ENCODE results near the gene PDE11A.

Gene PDE11A

DNA sequence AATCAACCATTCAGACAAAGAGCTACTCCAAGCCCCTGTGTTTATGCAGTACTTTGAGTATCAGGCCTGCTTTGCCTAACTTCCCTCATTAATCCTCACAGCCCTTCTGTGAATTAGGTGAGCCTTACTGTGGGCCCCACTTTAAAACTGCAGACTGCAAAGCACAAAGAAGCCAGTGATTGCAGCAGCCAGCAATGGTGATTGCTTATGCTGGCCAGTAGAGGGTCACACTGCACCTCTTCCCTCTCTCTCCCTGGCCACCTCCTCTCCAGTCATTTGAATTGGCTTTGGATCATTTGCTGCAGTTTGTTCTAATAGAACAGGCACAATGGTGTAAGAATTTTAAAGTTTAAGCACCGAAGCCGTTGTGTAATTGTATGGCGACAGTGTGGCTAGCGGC lies 450.1 kb downstream of the PDE11A start:
- DNase-seq (ENCODE audit: low spot score): peak; percentile 21
- TF ChIP-seq, protein P1, sequence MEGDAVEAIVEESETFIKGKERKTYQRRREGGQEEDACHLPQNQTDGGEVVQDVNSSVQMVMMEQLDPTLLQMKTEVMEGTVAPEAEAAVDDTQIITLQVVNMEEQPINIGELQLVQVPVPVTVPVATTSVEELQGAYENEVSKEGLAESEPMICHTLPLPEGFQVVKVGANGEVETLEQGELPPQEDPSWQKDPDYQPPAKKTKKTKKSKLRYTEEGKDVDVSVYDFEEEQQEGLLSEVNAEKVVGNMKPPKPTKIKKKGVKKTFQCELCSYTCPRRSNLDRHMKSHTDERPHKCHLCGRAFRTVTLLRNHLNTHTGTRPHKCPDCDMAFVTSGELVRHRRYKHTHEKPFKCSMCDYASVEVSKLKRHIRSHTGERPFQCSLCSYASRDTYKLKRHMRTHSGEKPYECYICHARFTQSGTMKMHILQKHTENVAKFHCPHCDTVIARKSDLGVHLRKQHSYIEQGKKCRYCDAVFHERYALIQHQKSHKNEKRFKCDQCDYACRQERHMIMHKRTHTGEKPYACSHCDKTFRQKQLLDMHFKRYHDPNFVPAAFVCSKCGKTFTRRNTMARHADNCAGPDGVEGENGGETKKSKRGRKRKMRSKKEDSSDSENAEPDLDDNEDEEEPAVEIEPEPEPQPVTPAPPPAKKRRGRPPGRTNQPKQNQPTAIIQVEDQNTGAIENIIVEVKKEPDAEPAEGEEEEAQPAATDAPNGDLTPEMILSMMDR (IDR thresholded peaks at IDR 0.05; ENCODE audit: extremely low read depth, insufficient read depth, missing control alignments): peak; percentile 54
- in situ Hi-C loops (cut with MboI; ENCODE audit: low pct_unique_long_range_greater_than_20kb, low sequenced_read_pairs, unreplicated experiment): loop anchor here (25.0 kb wide), 2 partner anchors 285 to 460 kb away; no protein-coding TSS in a partner anchor

DNA sequence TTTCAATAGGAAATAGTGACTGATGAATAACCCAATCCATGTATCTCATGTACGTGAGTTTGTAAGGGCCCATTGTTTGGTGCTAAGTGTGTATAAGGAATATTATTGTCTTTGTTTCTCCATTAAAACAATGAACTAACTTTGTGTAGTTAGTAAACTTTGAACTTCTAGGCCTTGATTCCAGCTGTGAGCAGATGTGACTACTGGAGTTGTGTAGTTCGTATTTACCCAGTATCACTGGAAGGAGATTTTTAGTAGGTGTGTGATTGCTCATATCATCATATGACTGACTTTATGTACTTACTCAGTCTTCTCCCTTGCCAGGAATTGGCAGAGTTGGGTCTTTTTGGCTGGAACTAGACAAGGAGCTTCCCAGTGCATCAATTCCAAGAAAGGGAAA lies 452.6 kb downstream of the PDE11A start:
- TF ChIP-seq, protein P1 (IDR thresholded peaks at IDR 0.05; ENCODE audit: extremely low read depth, insufficient read depth, missing control alignments): no peak
- in situ Hi-C loops (cut with MboI; ENCODE audit: low pct_unique_long_range_greater_than_20kb, low sequenced_read_pairs, unreplicated experiment): loop anchor here (25.0 kb wide), 2 partner anchors 283 to 458 kb away; no protein-coding TSS in a partner anchor
- no peak for DNase-seq (ENCODE audit: low spot score)

DNA sequence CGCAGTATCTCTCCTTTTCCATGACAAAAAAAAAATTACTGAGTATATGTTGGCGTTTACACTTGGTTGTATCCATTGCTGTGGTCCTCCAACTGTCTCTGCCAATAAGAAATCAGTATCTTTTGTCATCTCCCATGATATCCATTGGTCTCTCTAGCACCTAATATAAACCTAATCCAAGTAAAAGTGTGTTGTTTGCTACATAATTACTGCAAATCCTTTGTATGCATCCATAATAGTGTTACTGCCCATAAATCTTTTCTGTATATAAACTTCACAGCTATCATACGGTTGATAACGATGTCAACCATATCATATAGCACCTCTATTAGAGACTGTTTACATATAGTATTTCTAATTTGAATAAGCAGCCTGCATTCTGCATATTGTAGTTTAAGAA lies 453.1 kb downstream of the PDE11A start:
- no peak for DNase-seq (ENCODE audit: low spot score)
- in situ Hi-C loops (cut with MboI; ENCODE audit: low pct_unique_long_range_greater_than_20kb, low sequenced_read_pairs, unreplicated experiment): loop anchor here (25.0 kb wide), 2 partner anchors 282 to 457 kb away; no protein-coding TSS in a partner anchor
- TF ChIP-seq, protein P1 (IDR thresholded peaks at IDR 0.05; ENCODE audit: extremely low read depth, insufficient read depth, missing control alignments): no peak

DNA sequence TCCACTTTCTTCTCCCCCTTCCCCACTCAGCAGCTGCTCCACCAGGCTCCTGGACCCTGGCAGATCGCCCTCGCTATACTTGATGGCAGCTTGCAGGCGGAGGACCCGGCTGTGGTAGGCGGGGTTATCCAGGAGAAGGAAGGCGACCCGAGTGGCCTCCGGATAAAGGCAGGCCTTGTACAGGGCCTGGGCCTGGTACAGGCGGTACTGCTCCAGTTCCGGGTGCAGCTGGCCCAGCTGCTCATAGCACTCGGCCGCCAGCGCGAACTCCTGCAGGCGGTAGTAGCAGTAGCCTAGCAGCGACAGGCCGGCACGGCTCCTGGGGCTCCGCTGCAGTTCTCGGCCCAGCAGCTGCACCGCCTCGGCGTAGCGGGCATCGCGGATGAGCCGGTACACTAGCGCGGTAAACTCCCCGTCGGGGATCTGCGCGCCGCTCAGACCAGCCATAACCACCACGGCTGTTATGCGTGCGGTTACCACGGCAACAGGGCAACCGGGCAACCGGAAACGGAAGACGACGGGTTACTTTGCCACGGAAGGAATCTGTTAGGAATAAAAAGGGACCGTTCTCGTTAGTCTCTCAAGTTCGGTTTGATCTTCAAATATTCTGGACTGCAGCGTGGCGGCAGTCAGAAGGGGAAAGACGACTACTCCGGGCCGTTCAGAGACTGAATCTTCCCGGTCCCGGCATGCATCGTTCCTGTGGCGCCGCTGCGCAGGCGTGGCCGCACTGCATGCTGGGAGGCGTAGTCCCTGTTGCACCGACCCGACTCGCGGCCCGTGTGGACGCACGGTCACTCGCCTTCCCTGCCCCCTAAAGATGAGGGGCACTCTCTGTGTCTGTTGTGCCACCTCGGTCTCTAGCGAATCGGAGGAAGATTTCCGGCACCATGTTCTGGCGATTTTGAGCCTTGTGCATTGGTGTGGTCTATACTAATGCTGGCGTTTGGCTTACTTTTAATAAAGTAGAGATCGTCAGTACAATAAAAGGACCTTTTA lies 454.0 kb downstream of the PDE11A start:
- DNase-seq (ENCODE audit: low spot score): peak; percentile 85
- in situ Hi-C loops (cut with MboI; ENCODE audit: low pct_unique_long_range_greater_than_20kb, low sequenced_read_pairs, unreplicated experiment): loop anchor here (25.0 kb wide), 2 partner anchors 281 to 456 kb away; no protein-coding TSS in a partner anchor
- TF ChIP-seq, protein P1 (IDR thresholded peaks at IDR 0.05; ENCODE audit: extremely low read depth, insufficient read depth, missing control alignments): no peak

DNA sequence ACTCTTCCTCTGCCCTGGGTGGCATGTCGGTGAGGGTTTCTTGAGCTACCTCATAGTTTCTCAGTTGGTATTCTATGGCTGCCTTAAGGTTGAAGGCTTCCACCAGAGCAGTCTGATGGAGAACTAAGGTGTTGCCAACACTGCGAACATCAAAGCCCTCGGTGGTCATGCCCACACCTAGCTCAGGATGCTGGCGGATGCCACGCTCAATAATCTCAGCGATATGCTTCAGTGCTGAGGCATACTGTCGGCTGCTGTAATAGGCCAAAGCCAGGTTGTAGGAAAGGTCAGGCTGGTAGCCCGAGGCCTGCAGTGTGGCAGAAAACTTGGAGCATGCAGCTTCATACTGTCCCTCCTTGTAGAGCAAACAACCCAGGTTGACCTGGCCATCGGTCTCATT lies 454.7 kb downstream of the PDE11A start:
- TF ChIP-seq, protein P1 (IDR thresholded peaks at IDR 0.05; ENCODE audit: extremely low read depth, insufficient read depth, missing control alignments): no peak
- no peak for DNase-seq (ENCODE audit: low spot score)
- in situ Hi-C loops (cut with MboI; ENCODE audit: low pct_unique_long_range_greater_than_20kb, low sequenced_read_pairs, unreplicated experiment): loop anchor here (25.0 kb wide), 2 partner anchors 281 to 456 kb away; no protein-coding TSS in a partner anchor

DNA sequence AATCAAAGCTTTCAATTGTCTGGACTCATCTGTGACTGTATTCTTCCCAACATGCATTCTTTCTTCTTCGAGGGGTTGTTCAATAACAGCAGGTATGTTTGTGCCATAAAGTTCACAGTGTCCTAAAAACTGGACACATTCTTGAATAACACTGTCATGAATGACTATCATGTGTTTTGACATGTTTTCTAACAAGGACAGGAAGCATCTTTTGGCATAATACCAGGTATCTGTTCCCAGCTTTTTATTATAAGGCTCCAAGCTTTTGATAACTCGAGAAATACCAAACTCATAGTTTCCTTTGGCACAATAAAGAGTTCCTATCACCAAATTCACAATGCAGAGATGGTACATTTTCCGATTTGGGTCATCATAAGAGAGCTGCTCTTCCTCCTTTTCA lies 455.8 kb downstream of the PDE11A start:
- in situ Hi-C loops (cut with MboI; ENCODE audit: low pct_unique_long_range_greater_than_20kb, low sequenced_read_pairs, unreplicated experiment): loop anchor here (25.0 kb wide), 2 partner anchors 279 to 454 kb away; no protein-coding TSS in a partner anchor
- no peak for DNase-seq (ENCODE audit: low spot score)

More for the DNA sequence above, 455.8 kb downstream of the PDE11A start:
- TF ChIP-seq, protein P1 (IDR thresholded peaks at IDR 0.05; ENCODE audit: extremely low read depth, insufficient read depth, missing control alignments): no peak

All from GM13977 (cell line).